Measurements from ENCODE around the gene CDC26.
A peak's percentile ranks its signal among the peaks of the same experiment; 100 is the strongest.

The CDC26 gene

DNA sequence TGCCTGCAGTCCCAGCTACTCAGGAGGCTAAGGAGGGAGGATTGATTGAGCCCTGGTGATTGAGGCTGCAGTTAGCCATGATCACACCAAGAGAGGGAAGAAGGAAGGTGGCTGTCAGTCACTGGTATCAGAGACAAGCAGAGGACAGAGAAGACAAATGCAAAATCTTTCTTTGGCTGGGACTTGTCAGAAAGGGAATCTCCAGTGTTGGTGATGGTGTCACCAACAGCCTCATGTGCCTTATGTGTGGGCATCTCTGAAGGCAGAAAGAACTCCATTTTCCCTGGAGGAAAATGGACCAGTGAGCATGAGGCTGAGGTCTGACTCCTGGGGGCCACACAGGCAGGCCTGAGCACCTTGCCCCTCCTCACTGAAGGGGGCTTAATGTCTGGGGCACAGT lies 39.9 kb upstream of the CDC26 start:
- DNase-seq (ENCODE audit: low read depth) = no peak
- TF ChIP-seq, protein P1, sequence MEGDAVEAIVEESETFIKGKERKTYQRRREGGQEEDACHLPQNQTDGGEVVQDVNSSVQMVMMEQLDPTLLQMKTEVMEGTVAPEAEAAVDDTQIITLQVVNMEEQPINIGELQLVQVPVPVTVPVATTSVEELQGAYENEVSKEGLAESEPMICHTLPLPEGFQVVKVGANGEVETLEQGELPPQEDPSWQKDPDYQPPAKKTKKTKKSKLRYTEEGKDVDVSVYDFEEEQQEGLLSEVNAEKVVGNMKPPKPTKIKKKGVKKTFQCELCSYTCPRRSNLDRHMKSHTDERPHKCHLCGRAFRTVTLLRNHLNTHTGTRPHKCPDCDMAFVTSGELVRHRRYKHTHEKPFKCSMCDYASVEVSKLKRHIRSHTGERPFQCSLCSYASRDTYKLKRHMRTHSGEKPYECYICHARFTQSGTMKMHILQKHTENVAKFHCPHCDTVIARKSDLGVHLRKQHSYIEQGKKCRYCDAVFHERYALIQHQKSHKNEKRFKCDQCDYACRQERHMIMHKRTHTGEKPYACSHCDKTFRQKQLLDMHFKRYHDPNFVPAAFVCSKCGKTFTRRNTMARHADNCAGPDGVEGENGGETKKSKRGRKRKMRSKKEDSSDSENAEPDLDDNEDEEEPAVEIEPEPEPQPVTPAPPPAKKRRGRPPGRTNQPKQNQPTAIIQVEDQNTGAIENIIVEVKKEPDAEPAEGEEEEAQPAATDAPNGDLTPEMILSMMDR (conservative IDR thresholded peaks at IDR 0.05; ENCODE audit: low read depth, low read length) = no peak
- H3K4me3 ChIP-seq (ENCODE audit: low read depth, low read length) = no peak overlapping the region

DNA sequence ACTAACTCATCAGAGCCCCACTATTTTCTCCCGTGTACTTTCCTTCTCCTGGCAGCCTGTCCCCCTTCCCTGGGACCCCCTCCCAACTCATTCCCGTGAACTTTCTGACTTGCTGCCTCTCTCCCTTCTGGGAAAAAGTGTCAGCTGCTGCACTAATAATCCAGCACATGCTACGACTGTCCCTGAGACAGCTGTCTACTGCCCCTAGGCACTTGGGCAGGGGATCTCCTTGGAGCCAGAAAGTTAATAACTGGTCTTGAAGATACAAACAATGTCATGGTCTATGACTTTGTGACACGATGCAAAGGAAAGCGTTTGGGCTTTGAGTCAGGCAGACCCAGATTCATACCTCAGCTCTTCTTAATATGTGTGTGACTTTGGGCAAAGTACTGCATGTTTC lies 37.9 kb upstream of the CDC26 start:
- TF ChIP-seq, protein P1 (conservative IDR thresholded peaks at IDR 0.05; ENCODE audit: low read depth, low read length) = no peak
- no peak for DNase-seq (ENCODE audit: low read depth)
- no peak overlapping the region for H3K4me3 ChIP-seq (ENCODE audit: low read depth, low read length)

DNA sequence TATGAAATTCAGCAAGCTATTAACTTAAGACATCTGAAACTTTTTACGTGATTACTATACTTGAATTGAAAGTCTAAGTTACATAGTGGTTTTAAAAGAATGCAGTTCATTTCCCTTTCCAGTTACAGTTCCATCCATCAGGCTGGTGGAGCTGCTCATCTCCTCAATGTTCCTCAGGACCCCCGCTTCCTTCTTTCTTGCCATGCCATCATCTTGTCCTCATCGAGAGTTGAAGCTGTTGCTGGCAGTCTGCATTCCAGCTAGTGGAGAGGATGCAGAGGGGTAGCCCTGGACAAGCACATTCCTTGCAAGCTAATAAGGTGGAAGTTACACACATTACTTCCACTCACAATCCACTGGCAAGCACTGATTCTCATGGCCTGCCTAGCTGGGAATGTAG lies 36.6 kb upstream of the CDC26 start:
- TF ChIP-seq, protein P1 (conservative IDR thresholded peaks at IDR 0.05; ENCODE audit: low read depth, low read length) = no peak
- no peak overlapping the region for H3K4me3 ChIP-seq (ENCODE audit: low read depth, low read length)
- no peak for DNase-seq (ENCODE audit: low read depth)

DNA sequence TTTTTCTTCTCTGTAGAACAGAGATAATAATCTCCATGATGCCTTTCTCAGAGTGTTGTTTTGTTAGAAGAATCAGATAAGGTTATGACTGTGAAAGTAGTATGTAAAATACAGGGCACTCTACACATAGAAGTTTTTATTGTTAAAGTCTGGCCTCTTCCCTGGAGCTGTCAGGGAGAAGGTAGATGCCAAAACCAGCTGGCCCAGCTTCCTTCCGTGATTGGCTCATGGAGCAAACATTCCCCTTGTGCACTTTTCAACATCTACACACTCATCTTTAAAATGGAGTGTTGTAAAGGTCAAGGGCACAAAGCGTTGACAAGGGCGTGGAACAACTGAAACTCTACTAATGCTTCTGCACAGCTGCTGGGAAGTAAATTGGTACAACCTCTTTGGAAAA lies 35.2 kb upstream of the CDC26 start:
- TF ChIP-seq, protein P1 (conservative IDR thresholded peaks at IDR 0.05; ENCODE audit: low read depth, low read length) = no peak
- H3K4me3 ChIP-seq (ENCODE audit: low read depth, low read length) = no peak overlapping the region
- DNase-seq (ENCODE audit: low read depth) = peak; percentile 13

DNA sequence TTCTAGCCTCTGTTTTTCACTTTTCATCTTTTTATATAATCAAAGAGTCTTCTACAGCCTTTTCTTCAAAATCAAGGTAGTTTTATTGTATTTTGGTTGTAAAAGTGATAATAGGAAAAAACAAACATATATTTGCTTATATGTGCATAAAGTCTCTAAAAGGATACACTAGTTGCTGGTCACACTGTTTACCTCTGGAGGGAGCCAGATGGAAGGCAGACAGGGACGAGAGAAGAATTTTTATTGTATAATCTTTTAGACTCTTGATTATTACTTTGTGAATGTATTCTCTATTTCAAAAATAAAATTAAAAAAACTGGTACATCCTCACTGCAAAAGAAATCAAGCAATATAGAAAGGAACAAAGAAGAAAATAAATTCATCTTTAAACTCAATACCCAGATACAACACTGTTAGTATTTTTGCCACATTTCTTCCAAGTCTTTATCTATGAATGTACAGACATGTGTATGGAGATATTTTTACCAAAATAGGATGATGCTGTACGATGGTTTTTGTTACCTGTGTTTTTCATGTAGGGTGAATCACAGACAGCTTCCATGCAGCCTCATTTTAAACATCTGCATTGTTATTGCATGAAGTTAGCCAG lies 33.9 kb upstream of the CDC26 start:
- TF ChIP-seq, protein P1 (conservative IDR thresholded peaks at IDR 0.05; ENCODE audit: low read depth, low read length) = peak; percentile 88
- DNase-seq (ENCODE audit: low read depth) = peak; percentile 76
- no peak overlapping the region for H3K4me3 ChIP-seq (ENCODE audit: low read depth, low read length)

DNA sequence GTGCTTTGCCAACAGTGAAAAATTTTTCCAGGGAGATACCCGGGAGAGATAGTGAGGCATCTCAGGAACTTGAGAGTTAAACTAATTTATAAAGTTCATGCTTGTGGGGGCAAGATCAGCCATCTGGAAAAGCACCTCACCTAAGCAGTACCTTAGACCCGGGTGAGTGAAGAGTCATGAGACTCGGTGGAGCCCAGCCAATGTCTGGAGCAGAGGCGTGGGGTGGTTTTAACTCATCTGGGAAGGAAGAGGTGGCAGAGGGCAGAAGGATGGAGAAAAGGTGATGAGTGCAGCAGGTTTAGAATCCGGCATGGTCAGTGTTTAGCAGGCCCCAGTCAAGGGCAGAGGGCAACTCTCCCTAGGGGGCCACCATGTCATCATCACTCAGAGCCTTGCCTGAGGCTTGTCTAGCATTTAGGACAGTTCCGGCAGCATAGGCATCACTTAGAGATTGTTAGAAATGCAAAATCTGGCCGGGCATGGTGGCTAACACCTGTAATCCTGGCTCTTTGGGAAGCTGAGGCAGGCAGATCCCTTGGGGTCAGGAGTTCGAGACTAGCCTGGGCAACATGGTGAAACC lies 32.1 kb upstream of the CDC26 start:
- TF ChIP-seq, protein P1 (conservative IDR thresholded peaks at IDR 0.05; ENCODE audit: low read depth, low read length) = no peak
- no peak overlapping the region for H3K4me3 ChIP-seq (ENCODE audit: low read depth, low read length)
- no peak for DNase-seq (ENCODE audit: low read depth)

DNA sequence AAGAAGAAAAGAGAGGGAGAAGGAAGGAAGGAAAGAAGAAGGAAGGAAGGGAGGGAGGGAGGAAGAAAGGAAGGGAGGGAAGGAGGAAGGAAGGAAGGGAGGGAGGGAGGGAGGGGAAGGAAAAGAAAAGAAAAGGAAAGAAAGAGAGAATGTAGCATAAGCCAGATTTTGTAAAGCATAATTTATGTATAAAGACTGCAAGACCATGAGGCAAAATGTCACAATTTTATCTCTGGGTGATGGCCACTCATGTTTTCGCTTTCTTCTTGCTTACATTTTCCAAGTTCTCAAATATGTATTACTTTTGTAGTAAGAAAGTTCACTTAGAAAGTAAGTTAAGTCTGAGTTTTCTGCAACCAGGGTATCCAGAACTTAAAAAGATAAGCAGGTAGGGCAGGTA lies 31.2 kb upstream of the CDC26 start:
- DNase-seq (ENCODE audit: low read depth) = no peak
- H3K4me3 ChIP-seq (ENCODE audit: low read depth, low read length) = no peak overlapping the region
- TF ChIP-seq, protein P1 (conservative IDR thresholded peaks at IDR 0.05; ENCODE audit: low read depth, low read length) = no peak

All from choroid plexus epithelial cell (primary cell).